GM21360 (cell line): ENCODE results near the gene RNF167.

Experiments
- ATAC-seq: cut with Tn5 transposase; IDR thresholded peaks from one replicate; pipeline ENCODE4 v1.9.1; 2021; ENCODE audit warnings: mild to moderate bottlenecking, moderate library complexity; ENCODE audit not compliant: unreplicated experiment

The RNF167 gene

GRCh38 chr17:4937553-4937952, 2.5 kb upstream of the RNF167 start:
- ATAC-seq: no peak

GRCh38 chr17:4938069-4938491, 2.0 kb upstream of the RNF167 start:
- ATAC-seq: no peak

- ATAC-seq: no peak
Measured at GRCh38 chr17:4938688-4939545, 1.2 kb upstream of the RNF167 start.

GRCh38 chr17:4939546-4939795, 597 bp upstream of the RNF167 start:
- ATAC-seq: peak; percentile 2

GRCh38 chr17:4940555-4941318, 669 bp downstream of the RNF167 start:
- ATAC-seq: no peak

- ATAC-seq: no peak
Measured at GRCh38 chr17:4941319-4941610, 1.2 kb downstream of the RNF167 start.

- no peak for ATAC-seq
Measured at GRCh38 chr17:4942760-4943508, 2.9 kb downstream of the RNF167 start.

GRCh38 chr17:4944163-4944553, 4.1 kb downstream of the RNF167 start:
- ATAC-seq: no peak

GRCh38 chr17:4944554-4945175, 4.6 kb downstream of the RNF167 start:
- ATAC-seq: no peak

GRCh38 chr17:4945176-4945943, 5.3 kb downstream of the RNF167 start:
- ATAC-seq: no peak

- ATAC-seq: no peak
Measured at GRCh38 chr17:4945944-4946280, 5.8 kb downstream of the RNF167 start.

- no peak for ATAC-seq
Measured at GRCh38 chr17:4946312-4946976, 6.4 kb downstream of the RNF167 start.

GRCh38 chr17:4947010-4947410, 6.9 kb downstream of the RNF167 start:
- ATAC-seq: no peak

- no peak for ATAC-seq
Measured at GRCh38 chr17:4947411-4948165, 7.5 kb downstream of the RNF167 start.

- no peak for ATAC-seq
Measured at GRCh38 chr17:4948166-4948930, 8.3 kb downstream of the RNF167 start, which contains the start of gene PFN1. TSS of gene PFN1 (minus strand) at chr17:4948530. CDS start at chr17:4948394, 136 bp downstream.

- peak; percentile 31 for ATAC-seq
Measured at GRCh38 chr17:4948931-4949320, 8.9 kb downstream of the RNF167 start.

GRCh38 chr17:4949321-4950074, 9.4 kb downstream of the RNF167 start:
- ATAC-seq: peak; percentile 19
